COLO668 (cell line): ENCODE results near the gene IGLON5.

ENCODE experiments used
- DNase-seq: peaks from one replicate; lab custom pipeline; 2025; ENCODE audit not compliant: unreplicated experiment; lab: John Stamatoyannopoulos, UW

IGLON5 gene

DNA sequence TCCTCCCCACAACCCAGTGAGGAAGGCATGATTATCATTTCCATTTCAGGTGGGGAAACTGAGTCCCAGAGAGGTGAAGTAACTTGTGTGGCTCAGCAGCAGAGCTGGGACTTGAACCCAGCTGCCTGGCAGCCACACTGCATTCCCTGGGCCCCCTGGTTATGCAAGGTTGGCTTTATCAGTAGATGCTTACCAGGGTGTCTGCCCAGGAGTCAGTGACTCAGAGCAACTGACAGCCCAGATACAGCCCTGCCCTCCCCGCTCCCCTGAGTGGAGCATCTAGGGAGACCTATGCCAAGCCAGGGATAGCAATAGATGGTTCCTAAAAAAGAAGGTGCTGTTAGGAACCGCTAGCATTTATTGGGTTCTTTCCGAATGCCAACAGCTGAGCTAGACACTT, 5.9 kb downstream of the IGLON5 start:
- no peak for DNase-seq

DNA sequence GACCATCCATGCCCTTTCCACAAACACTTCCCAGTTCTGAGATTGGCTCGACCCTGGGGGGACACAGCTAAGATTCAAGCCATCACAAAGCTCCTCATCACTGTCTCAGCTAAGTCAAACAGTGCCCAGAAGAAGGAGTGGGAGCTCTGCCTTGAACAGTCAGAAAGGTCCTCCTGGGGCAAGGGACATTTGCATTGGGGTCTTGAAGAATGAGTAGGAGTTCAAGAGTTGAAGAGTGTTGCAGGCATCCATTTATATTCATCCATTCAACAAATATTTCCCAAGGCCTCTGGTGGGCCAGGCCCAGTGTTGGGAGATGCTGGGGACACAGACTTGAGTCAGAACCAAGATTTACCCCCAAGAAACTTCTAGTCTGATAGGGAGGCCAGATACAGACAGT, 6.5 kb downstream of the IGLON5 start:
- DNase-seq: no peak

DNA sequence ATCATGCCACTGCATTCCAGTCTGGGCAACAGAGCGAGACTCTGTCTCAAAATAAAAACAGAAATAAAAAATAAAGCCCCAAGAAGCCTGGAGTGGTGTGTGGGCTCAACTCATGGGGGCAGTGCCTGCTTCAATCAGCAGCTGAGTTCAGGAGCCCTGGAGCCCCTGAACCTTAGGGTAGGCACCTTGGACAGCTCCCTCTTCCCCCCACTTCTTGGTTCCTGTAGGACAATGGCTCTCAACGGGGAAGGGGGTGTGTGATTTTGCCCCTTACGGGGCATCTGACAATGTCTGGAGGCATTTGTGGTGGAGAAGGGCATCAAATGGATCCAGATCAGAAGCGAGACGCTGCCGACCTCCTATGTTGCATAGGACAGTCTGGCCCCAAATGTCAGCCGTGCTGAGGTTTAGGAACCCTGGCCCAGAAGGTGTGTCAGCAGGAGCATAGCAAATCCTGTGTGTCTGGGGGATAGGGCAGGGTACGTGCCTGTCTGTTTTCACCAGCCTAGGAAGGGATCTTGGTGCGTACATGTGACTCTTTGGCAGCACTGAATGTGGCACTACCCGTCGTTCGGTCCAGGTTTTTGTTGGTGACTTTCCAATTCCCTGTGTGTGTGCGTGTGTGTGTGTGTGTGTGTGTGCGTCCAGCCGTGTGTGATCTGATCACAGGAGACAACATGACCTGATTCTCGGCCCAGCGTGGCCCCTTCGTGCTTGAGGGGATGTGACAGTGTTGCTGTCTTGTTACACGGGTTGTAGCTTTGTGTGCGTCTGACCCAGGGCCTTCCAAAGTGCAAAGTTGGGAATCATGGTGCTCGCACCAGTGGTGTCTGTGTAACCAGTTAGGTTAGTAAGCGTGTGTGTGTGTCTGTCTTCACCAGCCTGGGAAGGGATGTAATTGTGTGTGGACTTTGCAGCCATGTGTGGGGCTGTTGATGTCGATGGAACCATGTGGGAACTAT, 7.5 kb downstream of the IGLON5 start:
- no peak for DNase-seq

DNA sequence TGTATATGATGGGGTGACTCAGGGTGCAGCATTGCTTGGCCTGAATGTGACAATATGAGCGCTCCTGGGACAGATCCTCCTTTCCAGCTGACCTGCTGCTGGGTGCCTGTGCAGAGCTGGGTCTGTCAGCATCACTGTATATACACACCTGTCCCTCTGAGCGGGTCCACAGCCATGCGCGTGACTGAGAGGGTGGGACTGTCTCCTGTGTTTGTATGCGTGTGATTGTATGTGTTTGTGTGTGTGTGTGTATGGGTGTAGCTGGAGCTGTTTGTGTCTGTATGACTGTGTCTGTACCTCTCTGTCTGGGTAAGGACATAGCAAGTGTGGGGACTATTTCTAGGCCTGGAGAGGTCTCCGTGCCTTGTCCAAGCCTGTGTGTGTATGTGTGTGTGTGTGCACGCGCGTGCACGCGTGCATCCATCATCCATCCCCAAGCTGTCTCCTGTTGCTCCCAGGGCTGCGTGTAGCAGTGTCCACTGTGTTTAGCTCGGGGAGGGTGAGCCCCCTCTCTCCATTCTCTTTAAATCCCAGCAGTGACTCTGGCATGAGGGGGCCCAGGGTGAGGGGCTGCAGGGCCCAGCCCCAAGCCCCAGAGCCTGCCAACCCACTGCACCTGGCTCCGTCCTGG, 8.3 kb downstream of the IGLON5 start:
- DNase-seq: no peak

DNA sequence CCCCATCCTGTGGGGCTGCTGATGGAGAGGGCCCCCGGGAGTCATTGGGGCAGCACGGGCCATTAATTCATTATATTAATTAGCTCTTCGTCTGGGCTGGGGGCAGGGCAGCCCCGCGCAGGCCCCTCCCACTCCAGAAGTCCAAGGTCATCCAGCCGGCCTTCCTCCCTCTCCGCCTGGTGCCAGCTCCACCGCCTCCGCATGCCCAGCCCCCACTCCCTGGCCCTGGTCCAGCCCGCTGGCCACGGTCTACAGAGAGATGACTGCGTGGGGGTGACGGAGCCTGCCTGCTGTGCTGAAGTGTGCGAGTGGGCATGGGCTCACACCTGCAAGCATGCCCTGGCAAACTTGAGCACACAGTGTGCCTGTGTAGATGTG, 8.8 kb downstream of the IGLON5 start:
- no peak for DNase-seq

DNA sequence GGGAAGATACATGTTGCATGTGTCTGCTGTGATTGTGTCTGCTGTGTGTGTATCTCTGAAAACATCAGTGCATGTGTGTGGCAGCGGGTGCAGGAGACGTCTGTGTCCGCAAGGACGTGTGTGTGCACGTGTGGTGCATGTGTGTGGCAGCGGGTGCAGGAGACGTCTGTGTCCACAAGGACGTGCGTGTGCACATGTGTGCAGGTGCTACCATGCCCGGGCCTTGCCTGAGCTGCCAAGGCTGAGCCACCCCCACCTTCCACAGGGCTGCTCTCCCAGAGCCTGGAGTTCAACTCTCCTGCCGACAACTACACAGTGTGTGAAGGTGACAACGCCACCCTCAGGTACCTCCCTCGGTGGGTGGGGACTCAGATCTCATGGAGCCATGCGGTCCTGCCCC, 10.4 kb downstream of the IGLON5 start:
- no peak for DNase-seq

DNA sequence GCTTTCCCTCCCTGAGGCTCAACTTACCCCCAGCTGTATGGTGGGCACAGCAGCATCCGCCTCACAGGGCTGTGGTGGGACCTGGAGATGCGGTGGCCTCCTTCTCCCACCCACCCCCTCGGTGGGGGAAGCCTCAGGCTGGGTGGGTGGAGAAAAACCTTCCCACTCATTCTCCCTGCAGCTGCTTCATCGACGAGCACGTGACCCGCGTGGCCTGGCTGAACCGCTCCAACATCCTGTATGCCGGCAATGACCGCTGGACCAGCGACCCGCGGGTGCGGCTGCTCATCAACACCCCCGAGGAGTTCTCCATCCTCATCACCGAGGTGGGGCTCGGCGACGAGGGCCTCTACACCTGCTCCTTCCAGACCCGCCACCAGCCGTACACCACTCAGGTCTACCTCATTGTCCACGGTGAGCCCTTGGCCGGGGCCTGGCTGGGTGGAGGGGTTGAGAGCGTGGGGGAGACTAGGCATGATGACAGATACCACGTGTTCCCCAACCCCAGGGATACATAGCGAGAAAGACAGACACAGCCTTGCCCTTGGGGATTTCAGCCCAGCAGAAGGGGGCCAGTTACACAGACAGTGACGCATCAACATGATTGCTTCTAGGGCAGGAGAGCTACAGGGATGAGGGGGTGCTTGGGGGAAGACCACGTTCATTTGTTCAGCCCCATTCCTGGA, 12.2 kb downstream of the IGLON5 start:
- DNase-seq: no peak

DNA sequence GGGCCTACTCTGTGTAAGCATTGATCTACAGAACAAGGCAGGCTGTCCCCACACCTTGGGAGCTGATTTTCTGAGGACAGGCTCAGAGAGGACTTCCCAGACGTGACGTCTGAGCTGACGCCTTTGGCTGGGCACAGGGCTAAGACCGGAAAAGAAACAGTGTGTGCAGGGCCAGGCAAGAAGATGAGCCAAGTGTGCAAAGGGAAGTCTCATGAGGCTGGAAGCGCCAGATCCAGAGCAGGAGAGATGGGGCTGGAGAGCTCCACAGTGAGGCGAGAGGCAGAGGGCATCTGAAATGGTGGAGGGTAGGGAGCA, 12.7 kb downstream of the IGLON5 start:
- no peak for DNase-seq

DNA sequence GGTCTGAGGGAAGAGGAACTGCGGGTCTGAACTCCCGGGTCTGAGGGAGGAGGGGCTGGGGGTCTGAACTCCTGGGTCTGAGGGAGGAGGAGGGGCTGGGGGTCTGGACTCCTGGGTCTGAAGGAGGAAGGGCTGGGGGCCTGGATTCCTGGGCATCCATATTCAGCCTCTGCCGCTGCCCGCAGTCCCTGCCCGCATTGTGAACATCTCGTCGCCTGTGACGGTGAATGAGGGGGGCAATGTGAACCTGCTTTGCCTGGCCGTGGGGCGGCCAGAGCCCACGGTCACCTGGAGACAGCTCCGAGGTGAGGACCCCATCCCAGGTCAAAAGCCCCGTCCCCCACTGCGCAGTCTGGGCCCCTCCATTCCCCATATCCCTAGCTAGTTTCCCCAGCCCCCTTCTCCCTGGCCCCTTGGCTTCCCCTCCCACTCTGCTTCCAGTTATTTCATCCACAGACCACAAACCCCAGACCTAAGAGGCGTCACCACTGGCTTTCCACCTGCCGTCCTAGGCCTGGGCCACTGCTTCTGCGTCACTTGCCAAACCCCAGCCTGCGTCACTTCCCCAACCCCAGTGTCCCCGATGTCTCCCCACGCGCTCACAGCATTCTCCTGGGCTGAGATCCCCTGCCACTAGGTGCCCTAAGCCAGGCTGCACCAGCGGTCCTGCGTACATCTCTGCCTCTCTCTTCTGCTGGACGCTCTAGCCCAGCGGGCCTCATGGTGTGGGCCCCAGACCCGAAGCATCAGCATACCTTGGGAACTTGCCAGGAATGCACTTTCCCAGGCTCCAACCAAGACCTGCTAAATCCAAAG, 13.9 kb downstream of the IGLON5 start:
- DNase-seq: no peak

DNA sequence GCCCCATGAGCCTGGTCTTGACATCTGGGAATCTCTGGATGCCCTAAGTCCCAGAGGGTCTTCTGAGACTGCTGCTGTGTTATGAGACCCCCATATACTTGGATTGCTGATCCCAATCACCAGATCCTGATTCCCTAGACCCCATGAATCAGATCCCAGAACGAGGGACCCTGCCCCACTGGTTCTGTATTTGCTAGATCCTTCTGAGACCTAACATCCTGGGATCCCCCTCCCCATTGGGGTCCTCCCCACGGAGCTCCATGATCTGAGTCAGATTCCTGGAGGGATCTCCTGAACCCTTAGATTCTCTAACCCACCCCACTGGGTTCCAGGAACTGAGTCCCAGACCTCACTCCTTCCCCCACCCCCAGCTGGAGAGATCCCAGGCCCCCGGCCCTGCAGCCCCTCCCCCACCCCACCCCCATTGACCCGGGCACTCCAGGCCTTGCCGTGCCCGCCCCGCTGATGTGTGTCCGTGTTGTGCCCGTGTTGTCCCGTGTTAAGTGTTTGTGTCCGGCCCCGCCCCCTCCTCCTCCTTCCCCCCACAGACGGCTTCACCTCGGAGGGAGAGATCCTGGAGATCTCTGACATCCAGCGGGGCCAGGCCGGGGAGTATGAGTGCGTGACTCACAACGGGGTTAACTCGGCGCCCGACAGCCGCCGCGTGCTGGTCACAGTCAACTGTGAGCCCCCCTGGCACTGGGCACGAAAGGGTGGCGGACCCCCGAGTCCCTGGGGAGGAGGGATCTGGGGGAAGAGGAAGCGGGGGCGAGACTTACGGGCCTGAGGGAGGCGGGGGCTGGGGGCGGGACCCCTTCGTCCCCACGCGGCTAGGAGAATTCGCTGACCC, 15.0 kb downstream of the IGLON5 start:
- no peak for DNase-seq

DNA sequence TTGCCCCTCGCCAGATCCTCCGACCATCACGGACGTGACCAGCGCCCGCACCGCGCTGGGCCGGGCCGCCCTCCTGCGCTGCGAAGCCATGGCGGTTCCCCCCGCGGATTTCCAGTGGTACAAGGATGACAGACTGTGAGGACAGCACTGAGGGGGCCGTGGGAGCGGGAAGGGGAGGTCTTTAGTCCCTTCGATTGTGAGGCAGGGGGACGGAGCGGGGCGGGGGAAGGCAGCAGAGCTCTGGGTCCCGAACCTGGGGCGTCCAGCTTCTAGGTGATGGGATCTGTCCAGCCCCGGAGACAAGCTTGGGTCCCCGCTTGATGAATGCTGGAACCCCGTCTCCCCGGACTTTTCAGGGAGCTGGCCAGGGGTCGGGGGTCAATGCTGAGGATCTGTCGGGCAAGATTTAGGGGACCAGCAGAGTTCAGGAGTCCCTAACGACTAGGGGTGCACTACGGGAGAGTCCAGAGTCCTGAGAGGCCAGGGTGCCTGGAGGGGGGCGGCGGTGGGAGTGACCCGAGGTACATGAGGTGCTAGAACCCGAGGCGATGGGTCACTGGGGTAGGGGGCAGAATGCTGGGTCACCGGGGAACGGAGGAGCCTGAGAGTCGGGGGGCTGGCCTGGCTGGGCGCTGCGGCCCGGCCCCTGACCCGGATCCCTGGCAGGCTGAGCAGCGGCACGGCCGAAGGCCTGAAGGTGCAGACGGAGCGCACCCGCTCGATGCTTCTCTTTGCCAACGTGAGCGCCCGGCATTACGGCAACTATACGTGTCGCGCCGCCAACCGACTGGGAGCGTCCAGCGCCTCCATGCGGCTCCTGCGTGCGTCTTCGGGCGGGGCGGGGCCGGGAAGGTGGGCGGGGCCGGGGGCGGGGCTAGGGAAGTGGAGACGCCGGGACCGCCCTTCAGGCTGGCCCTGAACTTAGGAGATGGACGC, 15.9 kb downstream of the IGLON5 start:
- DNase-seq: no peak

DNA sequence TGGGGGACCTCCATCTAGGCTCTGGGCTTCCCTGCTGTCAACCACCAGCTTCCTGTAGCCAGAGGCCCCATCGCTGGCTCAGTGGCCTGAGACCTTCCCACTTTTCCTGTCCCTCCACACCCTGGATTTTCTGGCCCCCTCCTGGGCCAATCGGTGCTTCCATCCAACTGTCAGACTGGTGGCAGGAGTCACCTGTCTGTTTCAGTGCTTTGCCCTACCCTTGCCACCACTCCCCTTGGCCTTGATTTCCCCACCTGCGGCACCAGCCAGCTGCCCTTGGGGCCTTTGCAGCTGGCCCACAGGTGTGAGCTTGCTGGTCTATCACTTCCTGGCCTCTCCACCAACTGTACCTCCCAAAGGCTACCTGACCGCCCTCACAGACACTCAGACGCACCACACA, 18.0 kb downstream of the IGLON5 start:
- no peak for DNase-seq

DNA sequence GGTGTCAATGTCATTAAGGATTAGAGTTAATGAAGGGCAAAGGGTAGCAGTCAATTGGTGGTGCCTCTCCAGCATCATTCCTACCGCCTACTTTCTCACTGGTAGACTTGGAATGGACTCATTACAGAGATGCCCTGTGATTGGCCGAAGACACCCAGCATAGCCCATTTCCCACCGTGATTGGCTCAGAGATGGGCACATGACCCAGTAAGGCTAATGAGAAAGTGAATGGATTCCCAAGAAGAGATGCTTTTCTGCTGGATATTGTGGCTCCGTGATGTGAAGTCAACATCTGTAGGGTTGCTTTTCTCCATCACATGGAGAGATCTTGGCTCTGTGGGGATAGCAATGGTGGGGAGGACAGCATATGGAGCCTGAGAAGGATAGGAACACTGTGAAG, 18.9 kb downstream of the IGLON5 start:
- no peak for DNase-seq

DNA sequence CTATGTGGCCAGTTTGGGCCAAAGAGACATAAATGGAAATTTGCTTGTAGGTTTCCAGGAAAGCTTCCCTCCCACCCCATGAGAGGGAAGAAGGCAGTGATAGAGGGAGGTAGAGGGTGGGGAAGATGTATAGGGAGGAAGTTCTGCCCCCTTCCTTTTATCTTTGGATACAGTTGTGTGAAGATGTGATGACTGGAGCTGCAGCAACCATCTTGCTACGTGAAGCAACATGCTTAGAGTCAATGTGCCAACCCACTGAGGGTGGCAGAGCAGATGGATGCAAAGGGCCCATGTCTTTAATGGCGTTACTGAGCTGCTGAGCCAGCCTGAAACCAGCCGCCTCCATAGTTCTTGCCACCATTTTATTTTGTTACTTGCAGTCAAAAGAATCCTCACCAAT, 19.7 kb downstream of the IGLON5 start:
- no peak for DNase-seq

DNA sequence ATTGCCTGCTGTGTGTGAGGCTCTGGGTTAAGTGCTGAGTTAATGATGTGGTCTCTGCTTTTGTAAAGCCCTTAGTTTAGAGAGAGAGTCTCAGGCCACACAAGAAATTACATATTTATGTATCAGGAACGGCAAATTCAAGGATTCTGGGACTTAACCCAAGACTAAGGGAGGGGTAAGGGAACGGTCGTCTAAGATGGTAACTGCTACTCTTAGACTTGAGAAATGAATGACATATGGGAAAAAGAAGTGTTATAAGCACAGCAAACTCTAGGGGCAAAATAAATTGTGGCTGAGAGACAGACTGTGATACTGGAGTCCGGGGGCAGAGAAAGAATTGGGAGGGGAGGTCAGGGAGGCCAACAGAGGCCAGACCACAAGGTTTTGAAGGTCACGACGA, 20.3 kb downstream of the IGLON5 start:
- DNase-seq: no peak

DNA sequence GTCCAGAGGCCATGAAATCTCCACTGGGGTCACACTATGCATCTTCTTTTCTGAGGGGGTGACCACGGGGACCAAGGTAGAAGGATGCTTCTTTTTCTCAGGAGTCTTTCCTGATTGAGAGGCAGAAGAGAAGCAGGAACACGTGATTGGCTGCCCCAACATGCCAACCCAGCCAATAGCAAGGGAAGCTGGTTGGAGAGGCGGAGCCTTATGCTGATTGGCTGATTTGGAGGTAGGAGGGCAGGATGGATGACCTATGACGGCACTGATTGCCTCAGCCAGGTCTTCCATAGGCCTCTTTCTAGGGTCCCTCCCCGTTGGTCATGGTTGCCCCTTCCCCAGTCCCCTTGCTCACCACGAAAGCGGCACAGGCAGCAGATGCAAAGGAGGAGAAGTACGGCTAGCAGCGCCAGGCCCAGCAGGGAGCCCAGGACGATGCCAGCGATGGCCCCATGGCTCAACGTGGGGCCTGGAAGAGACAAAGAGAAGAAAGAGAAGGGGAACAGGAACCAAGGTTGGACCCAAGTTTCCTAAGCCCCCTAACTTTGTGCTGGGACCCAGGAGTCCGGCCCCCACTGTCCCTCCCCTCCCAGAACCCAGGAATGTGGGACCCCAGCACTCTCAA, 22.5 kb downstream of the IGLON5 start:
- no peak for DNase-seq

DNA sequence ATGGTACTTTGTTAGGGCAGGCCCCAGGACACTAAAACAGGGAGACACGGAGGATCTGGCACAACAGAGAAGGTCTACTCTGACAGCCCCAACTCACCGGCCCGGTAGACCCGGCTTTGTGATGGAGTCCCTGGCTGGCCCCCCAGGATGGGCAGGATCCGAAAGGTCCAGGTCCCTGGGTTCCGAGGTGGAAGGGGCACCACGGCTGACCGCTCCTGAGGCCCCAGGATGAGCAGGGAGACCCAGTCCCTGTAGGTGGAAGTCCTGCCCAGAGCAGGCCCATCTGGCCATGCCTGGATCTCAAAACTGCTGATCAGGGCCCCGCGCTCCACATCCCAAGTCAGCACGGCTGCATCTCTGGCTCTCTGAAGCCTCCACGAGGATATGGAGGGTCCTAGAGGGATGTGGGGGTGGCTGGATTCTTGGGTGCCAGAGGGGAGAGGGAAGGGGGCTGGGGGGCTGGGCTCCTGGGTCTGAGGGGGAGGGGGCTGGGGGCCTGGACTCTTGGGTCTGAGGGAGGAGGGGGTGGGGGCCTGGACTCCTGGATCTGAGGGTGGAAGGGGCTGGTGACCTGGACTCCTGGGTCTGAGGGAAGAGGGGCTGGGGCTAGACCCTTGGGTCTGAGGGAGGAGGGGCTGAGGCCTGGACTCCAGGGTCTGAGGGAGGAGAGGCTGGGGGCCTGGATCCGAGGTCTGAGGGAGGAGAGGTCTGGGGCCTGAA, 25.9 kb downstream of the IGLON5 start:
- no peak for DNase-seq

DNA sequence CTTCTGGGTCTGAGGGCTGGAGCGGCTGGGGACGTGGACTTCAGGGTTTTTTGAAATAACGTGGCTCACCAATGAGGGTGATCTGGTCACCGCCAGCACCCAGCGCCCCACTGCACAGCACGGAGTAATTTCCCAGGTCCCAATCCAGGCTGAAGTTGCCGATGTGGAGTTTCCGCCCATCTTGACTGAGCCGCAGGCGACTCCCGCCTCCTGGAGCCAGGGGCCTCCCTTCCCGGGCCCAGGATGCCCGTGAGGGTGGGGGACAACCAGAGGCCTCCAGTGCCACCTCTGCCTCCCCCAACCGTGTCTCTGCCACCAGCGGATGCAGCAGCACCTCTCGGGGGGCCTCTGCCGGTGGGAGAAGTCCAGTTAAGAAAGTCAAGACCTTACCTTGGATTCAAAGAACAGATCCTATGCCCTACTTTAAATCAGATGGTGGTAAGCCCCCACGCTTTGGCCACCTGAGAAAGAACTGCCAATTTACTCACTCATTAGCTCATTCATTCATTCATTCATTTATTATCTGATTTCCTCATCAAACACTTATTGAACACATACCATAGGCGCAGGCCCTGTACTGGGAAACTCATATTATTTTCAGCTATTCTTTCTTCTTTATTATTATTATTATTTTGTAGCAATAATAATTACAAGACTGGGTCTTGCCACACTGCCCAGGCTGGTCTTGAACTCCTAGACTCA, 26.6 kb downstream of the IGLON5 start:
- DNase-seq: no peak
